Peyer's patch (tissue), 4 donors: ENCODE data around the gene TMPRSS11F.

Experiments used
- CTCF ChIP-seq, 6 experiments: fragments of 450-650 bp in 4 of 6; fragments of 200-600 bp in 2 of 6; sonication (generic) in 1 of 6; IDR thresholded peaks; one replicate each; pipeline ENCODE4 v1.5.1; 2017 to 2019; ENCODE audit warnings: antibody characterized with exemption in 6 of 6, mild to moderate bottlenecking in 3 of 6, moderate library complexity in 1 of 6
- POLR2A ChIP-seq, 2 donors: fragments of 450-650 bp; IDR thresholded peaks; one replicate each; pipeline ENCODE4 v1.5.1; 2017; ENCODE audit warnings: antibody characterized with exemption in 2 of 2, mild to moderate bottlenecking in 2 of 2, moderate library complexity in 2 of 2

- TF ChIP-seq CTCF (IDR thresholded peaks at IDR 0.05), result peak in 4 of 6 experiments; percentile 31 to 37 (median 32)
- TF ChIP-seq POLR2A (IDR thresholded peaks at IDR 0.05), result no peak
Observed at GRCh38 chr4:68175562-68176155, 46.0 kb upstream of the TMPRSS11F start.
